Loucy (cell line): ENCODE results near the gene SIRT7.

Experiments
- EZH2phosphoT487 ChIP-seq: fragments of 200-600 bp; IDR thresholded peaks from 2 replicates; pipeline ENCODE4 v1.6.1; 2018; ENCODE audit warnings: antibody characterized with exemption, mild to moderate bottlenecking, moderate library complexity, borderline replicate concordance
- TF ChIP-seq, protein P1 (sequence below): fragments of 200-600 bp; sonication (generic); conservative IDR thresholded peaks from 2 replicates; pipeline ENCODE4 v1.5.1; 2014; ENCODE audit warnings: mild to moderate bottlenecking, antibody characterized with exemption, low read length

DNA sequence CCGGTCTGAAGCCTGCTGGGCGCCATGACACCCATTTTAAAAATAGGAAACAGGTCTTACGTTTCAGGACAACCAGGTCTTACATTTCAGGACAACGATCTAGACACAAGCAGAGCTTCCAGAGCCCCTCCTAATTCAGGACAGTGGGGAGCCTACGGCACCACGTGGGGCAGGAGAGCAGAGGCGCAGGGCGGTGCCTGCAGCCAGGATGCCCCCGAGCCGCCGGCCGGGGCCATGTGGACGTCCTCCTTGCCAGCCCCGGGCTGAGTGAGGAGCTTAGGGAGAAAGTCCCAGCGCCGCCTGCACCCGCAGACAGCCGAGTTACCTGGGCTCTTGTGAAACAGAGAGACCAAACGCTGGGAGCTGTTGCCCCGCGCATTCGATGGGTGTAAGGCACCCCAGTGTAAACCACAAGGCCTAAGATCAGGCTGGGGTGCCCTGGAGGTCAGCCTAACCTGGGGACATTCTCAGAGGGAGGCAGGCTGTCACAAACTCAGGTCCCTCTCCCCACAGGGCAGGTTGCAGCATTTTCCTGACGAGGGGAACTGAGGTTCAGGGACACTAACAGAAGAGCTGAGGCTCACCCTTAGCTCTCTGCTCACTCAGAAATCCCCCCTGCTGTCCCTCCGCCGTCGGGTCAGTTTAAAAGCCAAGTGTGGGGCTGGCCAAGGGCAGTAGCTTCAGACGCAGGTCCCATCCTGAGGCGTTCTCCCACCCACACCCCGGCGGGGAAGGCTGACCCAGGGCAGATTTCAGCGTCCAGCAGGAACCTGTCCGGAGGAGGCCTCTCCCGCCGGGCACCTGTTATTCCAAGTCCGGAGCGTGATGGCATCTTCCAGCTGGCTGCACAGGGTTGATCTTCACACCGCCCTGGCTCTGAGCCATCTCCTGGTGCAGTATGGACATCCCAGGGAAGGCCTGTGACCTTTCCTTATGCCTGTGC, 44.8 kb upstream of the SIRT7 start:
- TF ChIP-seq, protein P1, sequence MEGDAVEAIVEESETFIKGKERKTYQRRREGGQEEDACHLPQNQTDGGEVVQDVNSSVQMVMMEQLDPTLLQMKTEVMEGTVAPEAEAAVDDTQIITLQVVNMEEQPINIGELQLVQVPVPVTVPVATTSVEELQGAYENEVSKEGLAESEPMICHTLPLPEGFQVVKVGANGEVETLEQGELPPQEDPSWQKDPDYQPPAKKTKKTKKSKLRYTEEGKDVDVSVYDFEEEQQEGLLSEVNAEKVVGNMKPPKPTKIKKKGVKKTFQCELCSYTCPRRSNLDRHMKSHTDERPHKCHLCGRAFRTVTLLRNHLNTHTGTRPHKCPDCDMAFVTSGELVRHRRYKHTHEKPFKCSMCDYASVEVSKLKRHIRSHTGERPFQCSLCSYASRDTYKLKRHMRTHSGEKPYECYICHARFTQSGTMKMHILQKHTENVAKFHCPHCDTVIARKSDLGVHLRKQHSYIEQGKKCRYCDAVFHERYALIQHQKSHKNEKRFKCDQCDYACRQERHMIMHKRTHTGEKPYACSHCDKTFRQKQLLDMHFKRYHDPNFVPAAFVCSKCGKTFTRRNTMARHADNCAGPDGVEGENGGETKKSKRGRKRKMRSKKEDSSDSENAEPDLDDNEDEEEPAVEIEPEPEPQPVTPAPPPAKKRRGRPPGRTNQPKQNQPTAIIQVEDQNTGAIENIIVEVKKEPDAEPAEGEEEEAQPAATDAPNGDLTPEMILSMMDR = no peak
- no peak for TF ChIP-seq EZH2phosphoT487
